HL-60 (cell line): ENCODE measurements around the gene RIC8B.

Experiments used
- DNase-seq, 2 experiments: peaks; one replicate each; pipeline ENCODE4 v3.0.0-alpha.2; 2010 to 2020; ENCODE audit warnings: low read depth in 1 of 2, low spot score in 1 of 2
- H3K27ac ChIP-seq: fragments of 250-450 bp; sonication (Bioruptor Pico); replicated peaks from 2 replicates; pipeline ENCODE4 v1.5.1; 2020; ENCODE audit warnings: mild to moderate bottlenecking, moderate library complexity
- H3K27me3 ChIP-seq: fragments of 250-450 bp; sonication (Bioruptor Pico); 2 replicates; pipeline ENCODE4 v1.5.1; 2021; ENCODE audit warnings: mild to moderate bottlenecking, moderate library complexity; ENCODE audit not compliant: insufficient read depth, poor library complexity, severe bottlenecking
- H3K4me3 ChIP-seq: replicated peaks from 2 replicates; pipeline ENCODE4 v1.5.1; 2011; ENCODE audit warnings: mild to moderate bottlenecking, control low read depth, low read length; ENCODE audit not compliant: insufficient read depth
- CTCF ChIP-seq: IDR thresholded peaks from one replicate; pipeline ENCODE4 v1.5.1; 2011; ENCODE audit warnings: low read length, control low read depth, inconsistent platforms; ENCODE audit not compliant: insufficient read depth
- GABPA ChIP-seq: IDR thresholded peaks from 2 replicates; pipeline ENCODE4 v1.6.1; 2012; ENCODE audit warnings: low read depth
- POLR2AphosphoS5 ChIP-seq: IDR thresholded peaks from 2 replicates; pipeline ENCODE4 v1.6.1; 2012; ENCODE audit warnings: low read depth
- REST ChIP-seq: IDR thresholded peaks from 2 replicates; pipeline ENCODE4 v1.6.1; 2012; ENCODE audit warnings: low read depth; ENCODE audit not compliant: insufficient replicate concordance
- SPI1 ChIP-seq: IDR thresholded peaks from 2 replicates; pipeline ENCODE4 v1.6.1; 2012; ENCODE audit warnings: low read depth, mild to moderate bottlenecking, borderline replicate concordance

Gene RIC8B

DNA sequence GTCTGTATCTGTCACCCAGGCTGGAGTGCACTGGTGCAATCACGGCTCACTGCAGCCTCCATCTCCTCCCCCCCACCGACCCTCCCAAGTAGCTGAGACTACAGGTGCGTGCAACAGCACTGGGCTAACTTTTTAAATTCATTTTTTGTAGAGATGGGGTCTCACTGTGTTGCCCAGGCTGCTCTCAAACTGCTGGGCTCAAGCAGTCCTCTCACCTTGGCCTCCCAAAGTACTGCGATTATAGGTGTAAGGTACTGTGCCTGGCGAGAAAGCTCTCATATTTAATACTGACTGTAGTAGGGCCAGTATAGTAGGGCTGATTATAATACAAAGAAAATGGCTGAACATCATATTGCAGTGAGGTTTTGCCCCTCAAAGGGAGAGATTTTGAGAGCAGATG is 2.4 kb downstream of the RIC8B start:
- H3K27me3 ChIP-seq: no peaks in the 10 kb centered on the region

DNA sequence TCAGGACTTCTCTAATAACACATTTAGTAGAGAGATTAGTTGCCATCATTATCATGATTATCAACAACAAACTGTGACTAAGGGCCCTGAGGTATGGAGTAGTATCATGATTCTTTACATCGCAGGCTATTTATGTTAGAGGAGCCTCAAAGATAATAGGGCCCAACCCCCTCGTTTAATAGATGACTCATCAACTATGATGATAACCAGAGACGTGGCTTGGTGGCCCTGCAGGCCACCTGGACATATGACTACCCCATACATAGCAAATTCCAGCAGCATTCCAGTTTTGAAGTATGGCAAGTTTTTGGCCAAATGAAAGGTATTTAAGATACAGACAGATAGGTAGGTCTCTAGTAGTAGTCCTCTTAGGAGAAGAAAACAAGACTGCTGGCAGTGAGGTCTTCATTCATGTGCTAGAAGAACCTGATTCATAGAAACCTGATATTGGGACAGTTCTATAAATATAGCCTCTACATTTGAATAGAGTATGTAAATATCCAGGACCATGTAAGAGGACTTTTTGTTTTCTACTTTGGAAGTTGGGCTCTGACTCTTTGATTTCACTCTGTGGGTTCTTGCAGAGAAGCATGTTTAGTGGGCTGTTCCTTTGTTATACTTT is 5.6 kb downstream of the RIC8B start:
- Histone ChIP-seq H3K4me3 (no peak overlapping the region), H3K27me3 (no peaks in the 10 kb centered on the region), H3K27ac (no peak overlapping the region)
- no peak for DNase-seq
- TF ChIP-seq GABPA: no peak
- TF ChIP-seq POLR2AphosphoS5: no peak
- TF ChIP-seq REST: no peak
- no peak for TF ChIP-seq SPI1
- TF ChIP-seq CTCF: no peak

More for the DNA sequence above, 2.4 kb downstream of the RIC8B start:
- TF ChIP-seq CTCF (no peak), SPI1 (no peak), REST (no peak), POLR2AphosphoS5 (no peak), GABPA (no peak)
- Histone ChIP-seq H3K4me3 (no peak overlapping the region), H3K27ac (no peak overlapping the region)
- no peak for DNase-seq

- Histone ChIP-seq H3K27ac (no peak overlapping the region), H3K4me3 (no peak overlapping the region), H3K27me3 (no peaks in the 10 kb centered on the region)
- TF ChIP-seq GABPA (no peak), CTCF (no peak), SPI1 (no peak), REST (no peak), POLR2AphosphoS5 (no peak)
- no peak for DNase-seq
Observed at GRCh38 chr12:106782619-106783018, 8.1 kb downstream of the RIC8B start.
